H1 (cell line): ENCODE data around the gene MAJIN. TPM values are rescaled to one million over a fixed set of nuclear protein-coding genes. Genes with fewer than 3 reads are reported as not detected.

Experiments used
- CTCF ChIA-PET: fragments of 300-600 bp; sonication (Branson Sonifier 250); formaldehyde crosslinking; loops from one replicate; lab custom pipeline; 2021; ENCODE audit not compliant: partially characterized antibody; lab: Charles Lee
- POLR2A ChIA-PET: fragments of 300-600 bp; sonication (Branson Sonifier 250); formaldehyde crosslinking; loops from one replicate; lab custom pipeline; 2021; ENCODE audit warnings: inconsistent platforms; ENCODE audit not compliant: partially characterized antibody; lab: Charles Lee
- DNase-seq, 2 experiments: peaks; one replicate each; pipeline versions ENCODE4 v3.0.0 to v3.0.0-alpha.2; 2010 to 2022; ENCODE audit warnings: low spot score in 2 of 2, low read depth in 1 of 2, mixed read lengths in 1 of 2
- FAIRE-seq: peaks from 2 replicates; lab custom pipeline; 2011; peaks lifted over from hg19 to GRCh38; lab: Jason Lieb, UNC
- H2AFZ ChIP-seq: 2 replicates; pipeline ENCODE4 v1.8.1; 2012; ENCODE audit warnings: low read length, inconsistent platforms
- H2AK5ac ChIP-seq: 2 replicates; pipeline ENCODE4 v1.6.1; 2013; ENCODE audit warnings: low read depth, low read length
- H2BK120ac ChIP-seq: replicated peaks from 2 replicates; pipeline ENCODE3; 2013; ENCODE audit warnings: low read depth, low read length, inconsistent platforms
- H2BK12ac ChIP-seq: 2 replicates; pipeline ENCODE4 v1.6.1; 2013; ENCODE audit warnings: low read depth, low read length
- H2BK15ac ChIP-seq: 2 replicates; pipeline ENCODE4 v1.6.1; 2013; ENCODE audit warnings: low read length
- H2BK20ac ChIP-seq: 2 replicates; pipeline ENCODE4 v1.6.1; 2013; ENCODE audit warnings: low read length
- H2BK5ac ChIP-seq: 2 replicates; pipeline ENCODE4 v1.6.1; 2013; ENCODE audit warnings: low read depth, low read length
- H3K14ac ChIP-seq: 2 replicates; pipeline ENCODE4 v1.6.1; 2013; ENCODE audit warnings: inconsistent platforms; ENCODE audit not compliant: insufficient read length
- H3K18ac ChIP-seq: 2 replicates; pipeline ENCODE4 v1.6.1; 2013; ENCODE audit warnings: low read length; ENCODE audit errors: extremely low read depth
- H3K23ac ChIP-seq: 2 replicates; pipeline ENCODE4 v1.6.1; 2013; ENCODE audit warnings: inconsistent platforms; ENCODE audit not compliant: insufficient read length
- H3K23me2 ChIP-seq: 2 replicates; pipeline ENCODE4 v1.6.1; 2013; ENCODE audit warnings: low read depth, low read length
- H3K27ac ChIP-seq: 2 replicates; pipeline ENCODE4 v1.6.1; 2011; ENCODE audit warnings: low read depth, low read length, inconsistent platforms
- H3K27me3 ChIP-seq, 4 experiments: replicated peaks in 1 of 4; 1 replicate in 1 of 4; 2 replicates in 3 of 4; pipeline versions ENCODE4 v1.6.1 to v1.8.1; 2011 to 2013; ENCODE audit warnings: low read length in 3 of 4, mild to moderate bottlenecking in 3 of 4, inconsistent platforms in 2 of 4, mixed read lengths in 2 of 4, moderate library complexity in 1 of 4; ENCODE audit not compliant: control insufficient read depth in 3 of 4, insufficient read depth in 3 of 4; ENCODE audit errors: extremely low read depth in 1 of 4
- H3K36me3 ChIP-seq, 4 experiments: 2 replicates each; pipeline versions ENCODE4 v1.6.1 to v1.8.1; 2011 to 2013; ENCODE audit warnings: mild to moderate bottlenecking in 4 of 4, low read length in 3 of 4, moderate library complexity in 2 of 4, control low read depth in 1 of 4, inconsistent platforms in 1 of 4; ENCODE audit not compliant: insufficient read depth in 4 of 4, control insufficient read depth in 2 of 4
- H3K4ac ChIP-seq: replicated peaks from 2 replicates; pipeline ENCODE3; 2013; ENCODE audit warnings: low read length, low read depth, mixed read lengths, inconsistent platforms; ENCODE audit not compliant: insufficient read length
- H3K4me1 ChIP-seq, 4 experiments: replicated peaks in 1 of 4; 1 replicate in 1 of 4; 2 replicates in 3 of 4; pipeline versions ENCODE4 v1.6.1 to v1.8.1; 2011 to 2013; ENCODE audit warnings: low read length in 3 of 4, inconsistent platforms in 2 of 4, mixed read lengths in 1 of 4; ENCODE audit not compliant: insufficient read depth in 4 of 4, control insufficient read depth in 3 of 4
- H3K4me2 ChIP-seq, 2 experiments: 2 replicates each; pipeline versions ENCODE4 v1.6.1 to v1.8.1; 2011 to 2013; ENCODE audit warnings: low read depth in 2 of 2, low read length in 2 of 2, control low read depth in 1 of 2, inconsistent platforms in 1 of 2, mild to moderate bottlenecking in 1 of 2; ENCODE audit not compliant: insufficient read depth in 1 of 2
- H3K4me3 ChIP-seq, 4 experiments: fragments of 200-600, 300-600 bp in 1 of 4; sonication (generic), shearing (Covaris generic), sonication (Bioruptor Twin) in 1 of 4; 2 replicates each; pipeline versions ENCODE4 v1.5.1 to v1.8.1; 2011 to 2016; ENCODE audit warnings: low read length in 4 of 4, low read depth in 3 of 4, control low read depth in 2 of 4, inconsistent platforms in 2 of 4, mild to moderate bottlenecking in 2 of 4, mixed read lengths in 1 of 4, moderate library complexity in 1 of 4; ENCODE audit not compliant: insufficient read depth in 2 of 4; ENCODE audit errors: extremely low read depth in 1 of 4
- H3K56ac ChIP-seq: replicated peaks from 2 replicates; pipeline ENCODE3; 2013; ENCODE audit warnings: low read depth, mild to moderate bottlenecking, mixed read lengths, low read length, inconsistent platforms; ENCODE audit not compliant: insufficient read length
- H3K79me1 ChIP-seq: 2 replicates; pipeline ENCODE4 v1.6.1; 2013; ENCODE audit warnings: low read depth, low read length, control low read depth
- H3K79me2 ChIP-seq, 2 experiments: 2 replicates each; pipeline versions ENCODE4 v1.6.1 to v1.8.1; 2012 to 2013; ENCODE audit warnings: low read length in 2 of 2, mild to moderate bottlenecking in 2 of 2, inconsistent platforms in 1 of 2; ENCODE audit not compliant: insufficient read depth in 2 of 2, control insufficient read depth in 1 of 2
- H3K9ac ChIP-seq, 4 experiments: replicated peaks in 1 of 4; 1 replicate in 1 of 4; 2 replicates in 3 of 4; pipeline versions ENCODE4 v1.6.1 to v1.8.1; 2011 to 2013; ENCODE audit warnings: low read depth in 3 of 4, low read length in 3 of 4, control low read depth in 2 of 4, mild to moderate bottlenecking in 2 of 4, moderate library complexity in 2 of 4, inconsistent platforms in 1 of 4; ENCODE audit errors: extremely low read depth in 1 of 4
- H3K9me3 ChIP-seq, 2 experiments: 2 replicates each; pipeline versions ENCODE4 v1.6.1 to v1.8.1; 2012 to 2013; ENCODE audit warnings: mild to moderate bottlenecking in 2 of 2, moderate library complexity in 2 of 2, control low read depth in 1 of 2, inconsistent platforms in 1 of 2, low read depth in 1 of 2, low read length in 1 of 2, mixed read lengths in 1 of 2; ENCODE audit not compliant: insufficient read depth in 2 of 2
- H4K20me1 ChIP-seq, 2 experiments: replicated peaks in 1 of 2; 2 replicates each; pipeline versions ENCODE3 to v1.8.1; 2011 to 2013; ENCODE audit warnings: inconsistent platforms in 2 of 2, low read length in 2 of 2, mild to moderate bottlenecking in 1 of 2; ENCODE audit not compliant: insufficient read depth in 2 of 2, control insufficient read depth in 1 of 2
- H4K5ac ChIP-seq: 2 replicates; pipeline ENCODE4 v1.6.1; 2013; ENCODE audit warnings: low read length, low read depth, mixed read lengths, inconsistent platforms; ENCODE audit not compliant: insufficient read length
- H4K8ac ChIP-seq: 2 replicates; pipeline ENCODE4 v1.8.0; 2013; ENCODE audit warnings: mild to moderate bottlenecking, moderate library complexity, low read length, inconsistent platforms; ENCODE audit not compliant: insufficient read depth; ENCODE audit errors: extremely low read depth
- H4K91ac ChIP-seq: replicated peaks from 2 replicates; pipeline ENCODE3; 2013; ENCODE audit warnings: low read length, mixed read lengths, inconsistent platforms; ENCODE audit not compliant: insufficient read length
- BACH1 ChIP-seq: IDR thresholded peaks from 2 replicates; pipeline ENCODE4 v1.6.1; 2012; ENCODE audit warnings: low read length, improper control_type of control experiment
- BRCA1 ChIP-seq: IDR thresholded peaks from 2 replicates; pipeline ENCODE4 v1.6.1; 2012; ENCODE audit warnings: low read depth, low read length, improper control_type of control experiment
- FOSL1 ChIP-seq: IDR thresholded peaks from 2 replicates; pipeline ENCODE4 v1.6.1; 2011; ENCODE audit warnings: mild to moderate bottlenecking, low read depth, low read length, moderate library complexity; ENCODE audit not compliant: insufficient read depth
- HDAC2 ChIP-seq, 2 experiments: fragments of 300-600 bp in 1 of 2; sonication (generic) in 1 of 2; IDR thresholded peaks; 2 replicates each; pipeline ENCODE4 v1.6.1; 2011 to 2012; ENCODE audit warnings: low read depth in 2 of 2, low read length in 2 of 2, mild to moderate bottlenecking in 2 of 2, moderate library complexity in 2 of 2, borderline replicate concordance in 1 of 2, inconsistent platforms in 1 of 2
- KDM4A ChIP-seq: IDR thresholded peaks from one replicate; pipeline ENCODE4 v1.7.1; 2012; ENCODE audit warnings: low read depth, mild to moderate bottlenecking, moderate library complexity, low read length, inconsistent platforms; ENCODE audit not compliant: severe bottlenecking
- POU5F1 ChIP-seq: IDR thresholded peaks from 2 replicates; pipeline ENCODE4 v1.6.1; 2011; ENCODE audit warnings: low read depth, mild to moderate bottlenecking, low read length, moderate library complexity
- RAD21 ChIP-seq, 2 experiments: IDR thresholded peaks in 1 of 2; conservative IDR thresholded peaks in 1 of 2; 2 replicates each; pipeline ENCODE4 v1.6.1; 2011; ENCODE audit warnings: low read depth in 2 of 2, low read length in 2 of 2, improper control_type of control experiment in 1 of 2, inconsistent platforms in 1 of 2, mild to moderate bottlenecking in 1 of 2, moderate library complexity in 1 of 2
- RNF2 ChIP-seq: fragments of 200-900, 300-1000 bp; sonication (generic); IDR thresholded peaks from 2 replicates; pipeline ENCODE4 v1.7.1; 2016; ENCODE audit warnings: borderline replicate concordance, low read depth, mild to moderate bottlenecking, antibody characterized with exemption, low read length; ENCODE audit not compliant: poor library complexity, severe bottlenecking; ENCODE audit errors: missing control alignments
- SP1 ChIP-seq: IDR thresholded peaks from 2 replicates; pipeline ENCODE4 v1.6.1; 2011; ENCODE audit warnings: low read depth, low read length
- TCF12 ChIP-seq: IDR thresholded peaks from 2 replicates; pipeline ENCODE4 v1.6.1; 2011; ENCODE audit warnings: low read depth, mild to moderate bottlenecking, low read length
- WGBS, 2 experiments: shearing (Covaris generic) in 1 of 2; methylation state at CpG; one replicate each; pipeline versions ENCODE4 v1.1.6 to v1.1.7; 2013 to 2015; ENCODE audit warnings: low lambda C conversion rate in 2 of 2, mixed read lengths in 2 of 2, inconsistent platforms in 1 of 2, low coverage in 1 of 2, missing lambda C conversion rate in 1 of 2; ENCODE audit not compliant: insufficient replicate concordance in 2 of 2, insufficient coverage in 1 of 2, insufficient read length in 1 of 2; ENCODE audit errors: extremely low coverage in 1 of 2, missing lambda C conversion rate in 1 of 2; 5-methylcytosine and 5-hydroxymethylcytosine counted together
- polyA plus RNA-seq, 7 experiments: library from polyadenylated mRNA; depleted of rRNA in 3 of 7; stranded (reverse) in 5 of 7; unstranded in 2 of 7; fragments of >200 nt in 5 of 7; fragments of 200-250 nt in 2 of 7; gene quantifications; 1 replicate in 5 of 7; 2 replicates in 1 of 7; 4 replicates in 1 of 7; pipeline versions ENCODE4 v1.2.1 to v1.2.3, GENCODE V29; 2011 to 2013; ENCODE audit warnings: missing spikeins in 2 of 7, mixed read lengths in 2 of 7
- total RNA-seq: library from RNA; stranded (reverse); fragmentation: NEBNext Ultra II Directional; extraction: Animal tissue kit (Norgen Biotek cat#: 25700); gene quantifications from 2 replicates; pipeline ENCODE4 v1.2.1, GENCODE V29; 2021

MAJIN gene
- total and polyA plus RNA-seq, 2 of the 8 experiments (the other 6 are each of a cell fraction or from before 2014, with no cell fraction given), result not detected

- CTCF ChIA-PET, result interaction anchor here (1.0 to 2.9 kb wide), 6 partner anchors 9 to 124 kb away, joined by 3 to 13 read pairs (median 6); partner anchors contain the start of gene ARL2
- Histone ChIP-seq H3K18ac (no peak overlapping the region), H2BK15ac (no peak overlapping the region), H4K20me1 (no peaks in the 10 kb centered on the region), H3K9me3 (no peaks in the 10 kb centered on the region), H3K23me2 (no peaks in the 10 kb centered on the region), H4K8ac (no peak overlapping the region), H3K4me1 (no peaks in the 10 kb centered on the region), H3K27ac (no peak overlapping the region), H3K4ac (no peak overlapping the region), H2BK12ac (no peak overlapping the region), H3K56ac (no peak overlapping the region), H4K91ac (no peak overlapping the region), H3K79me1 (no peaks in the 10 kb centered on the region), H4K5ac (no peak overlapping the region), H3K4me2 (no peak overlapping the region), H2BK120ac (no peak overlapping the region), H3K36me3 (no peaks in the 10 kb centered on the region), H2AK5ac (no peak overlapping the region), H3K9ac (no peak overlapping the region), H2BK20ac (no peak overlapping the region), H3K27me3 (no peaks in the 10 kb centered on the region), H3K23ac (no peak overlapping the region), H3K14ac (no peak overlapping the region), H3K79me2 (no peaks in the 10 kb centered on the region), H2BK5ac (no peak overlapping the region), H2AFZ (no peak overlapping the region), H3K4me3 (no peak overlapping the region)
- DNase-seq, result no peak
- TF ChIP-seq FOSL1, result no peak
- no peak for TF ChIP-seq TCF12
- no peak for TF ChIP-seq KDM4A
- no peak for TF ChIP-seq POU5F1
- no peak for TF ChIP-seq RNF2
- TF ChIP-seq SP1, result no peak
- no peak for TF ChIP-seq HDAC2 (IDR thresholded peaks at IDR 0.05; ENCODE audit: borderline replicate concordance in 1 of 2, low read depth in 2 of 2, low read length in 2 of 2)
- TF ChIP-seq RAD21 (IDR thresholded peaks at IDR 0.05 in 1 of 2, conservative IDR thresholded peaks at IDR 0.05 in 1 of 2; ENCODE audit: low read depth in 2 of 2, low read length in 2 of 2), result no peak
- TF ChIP-seq BACH1, result no peak
- no peak for TF ChIP-seq BRCA1
- no peak for FAIRE-seq
- 81% methylated on average over 5 of the region's 5 CpGs; no CpG with 5 or more reads in 1 of the 2 experiments for WGBS, 2 experiments
- POLR2A ChIA-PET, result interaction anchor here (0.7 kb wide), 1 partner anchor 158 kb away, joined by 3 read pairs; no protein-coding TSS in a partner anchor
Observed at GRCh38 chr11:64954201-64954600, 17.7 kb downstream of the MAJIN start.
